Gastrocnemius medialis (tissue), 4 donors: Measurements from ENCODE around the gene PHB1. TPM values are rescaled to one million over a fixed set of nuclear protein-coding genes. Genes with fewer than 3 reads are reported as not detected.

Experiments used
- ATAC-seq, 2 donors: fragments of 150-250 bp; one replicate each; pipeline ENCODE4 v1.9.1; 2016
- DNase-seq, 2 donors: peaks; one replicate each; pipeline ENCODE4 v3.0.0-alpha.2; 2019
- H3K27ac ChIP-seq, 4 donors: fragments of 200-600 bp; sonication (generic); 1 replicate in 1 of 4; 2 replicates in 3 of 4; pipeline ENCODE4 v1.5.1; 2016 to 2018; ENCODE audit warnings: mild to moderate bottlenecking in 2 of 4, moderate library complexity in 1 of 4
- H3K27me3 ChIP-seq, 3 donors: fragments of 200-600 bp; sonication (generic) in 2 of 3; 1 replicate in 1 of 3; 2 replicates in 2 of 3; pipeline versions ENCODE4 v1.5.1 to v1.6.0; 2016 to 2019; ENCODE audit warnings: mild to moderate bottlenecking in 1 of 3, moderate library complexity in 1 of 3
- H3K36me3 ChIP-seq, 2 donors: fragments of 200-600 bp; sonication (generic) in 1 of 2; one replicate each; pipeline ENCODE4 v1.5.1; 2017 to 2018
- H3K4me1 ChIP-seq, 2 donors: fragments of 200-600 bp; sonication (generic) in 1 of 2; one replicate each; pipeline ENCODE4 v1.5.1; 2016 to 2017; ENCODE audit warnings: mild to moderate bottlenecking in 2 of 2
- H3K4me3 ChIP-seq, 4 donors: fragments of 200-600 bp; sonication (generic) in 3 of 4; 1 replicate in 1 of 4; 2 replicates in 3 of 4; pipeline ENCODE4 v1.5.1; 2016 to 2019; ENCODE audit warnings: mild to moderate bottlenecking in 2 of 4
- H3K9me3 ChIP-seq, 3 donors: fragments of 200-600 bp; sonication (generic) in 2 of 3; 1 replicate in 1 of 3; 2 replicates in 2 of 3; pipeline ENCODE4 v1.5.1; 2016 to 2019
- POLR2A ChIP-seq, 2 donors: fragments of 450-650 bp; IDR thresholded peaks; one replicate each; pipeline ENCODE4 v1.6.1; 2017; ENCODE audit warnings: antibody characterized with exemption in 2 of 2, mild to moderate bottlenecking in 2 of 2, moderate library complexity in 2 of 2
- in situ Hi-C, 4 donors: fragments of 200-750 bp; cut with MboI; loops; one replicate each; pipeline versions ENCODE4 v1.15.0 to v1.8.0; 2017; ENCODE audit warnings: low sequenced_read_pairs in 4 of 4
- intact Hi-C: fragments of 100-400 bp; cut with DNase I; formaldehyde crosslinking; loops from one replicate; pipeline ENCODE4 v1.15.1; 2023; ENCODE audit warnings: low total_unique reads
- total RNA-seq, 4 donors: library from RNA; depleted of rRNA; stranded (reverse); fragments of >200 nt; gene quantifications; one replicate each; pipeline versions ENCODE4 v1.1.0 to v1.2.3, GENCODE V29; 2016
- TF ChIP-seq, protein P1 (sequence below), 5 experiments: fragments of 450-650 bp in 3 of 5; fragments of 200-600 bp in 2 of 5; sonication (generic) in 2 of 5; IDR thresholded peaks in 4 of 5; conservative IDR thresholded peaks in 1 of 5; 1 replicate in 4 of 5; 2 replicates in 1 of 5; pipeline ENCODE4 v1.5.1; 2016 to 2019; ENCODE audit warnings: antibody characterized with exemption in 5 of 5, mild to moderate bottlenecking in 3 of 5, moderate library complexity in 3 of 5

The PHB1 gene
- total RNA-seq, 4 donors from 2014 or later = 102 to 137 (median 116) TPM

- TF ChIP-seq POLR2A (IDR thresholded peaks at IDR 0.05) = no peak
- TF ChIP-seq, protein P1, sequence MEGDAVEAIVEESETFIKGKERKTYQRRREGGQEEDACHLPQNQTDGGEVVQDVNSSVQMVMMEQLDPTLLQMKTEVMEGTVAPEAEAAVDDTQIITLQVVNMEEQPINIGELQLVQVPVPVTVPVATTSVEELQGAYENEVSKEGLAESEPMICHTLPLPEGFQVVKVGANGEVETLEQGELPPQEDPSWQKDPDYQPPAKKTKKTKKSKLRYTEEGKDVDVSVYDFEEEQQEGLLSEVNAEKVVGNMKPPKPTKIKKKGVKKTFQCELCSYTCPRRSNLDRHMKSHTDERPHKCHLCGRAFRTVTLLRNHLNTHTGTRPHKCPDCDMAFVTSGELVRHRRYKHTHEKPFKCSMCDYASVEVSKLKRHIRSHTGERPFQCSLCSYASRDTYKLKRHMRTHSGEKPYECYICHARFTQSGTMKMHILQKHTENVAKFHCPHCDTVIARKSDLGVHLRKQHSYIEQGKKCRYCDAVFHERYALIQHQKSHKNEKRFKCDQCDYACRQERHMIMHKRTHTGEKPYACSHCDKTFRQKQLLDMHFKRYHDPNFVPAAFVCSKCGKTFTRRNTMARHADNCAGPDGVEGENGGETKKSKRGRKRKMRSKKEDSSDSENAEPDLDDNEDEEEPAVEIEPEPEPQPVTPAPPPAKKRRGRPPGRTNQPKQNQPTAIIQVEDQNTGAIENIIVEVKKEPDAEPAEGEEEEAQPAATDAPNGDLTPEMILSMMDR (IDR thresholded peaks at IDR 0.05 in 4 of 5, conservative IDR thresholded peaks at IDR 0.05 in 1 of 5) = no peak
- DNase-seq = no peak
- H3K9me3 ChIP-seq = no peaks in the 10 kb centered on the region
- intact Hi-C loops (no loop called here), in situ Hi-C loops (no loop called here)
- no peak for ATAC-seq
- no peak overlapping the region for H3K27ac ChIP-seq
- H3K4me1 ChIP-seq = no peaks in the 10 kb centered on the region
- H3K36me3 ChIP-seq = no peaks in the 10 kb centered on the region
- H3K27me3 ChIP-seq = no peaks in the 10 kb centered on the region
- no peak overlapping the region for H3K4me3 ChIP-seq
These were observed 39.4 kb upstream of the PHB1 start for GRCh38 chr17:49454050-49454449.

- Histone ChIP-seq H3K36me3 (no peaks in the 10 kb centered on the region), H3K4me3 (no peak overlapping the region), H3K27ac (no peak overlapping the region), H3K27me3 (no peaks in the 10 kb centered on the region), H3K4me1 (no peaks in the 10 kb centered on the region), H3K9me3 (no peaks in the 10 kb centered on the region)
- ATAC-seq (no peak), DNase-seq (no peak)
- intact Hi-C loops = no loop called here
- in situ Hi-C loops = no loop called here
- no peak for TF ChIP-seq POLR2A (IDR thresholded peaks at IDR 0.05)
- TF ChIP-seq, protein P1 (IDR thresholded peaks at IDR 0.05 in 4 of 5, conservative IDR thresholded peaks at IDR 0.05 in 1 of 5) = no peak
These were observed 38.0 kb upstream of the PHB1 start for GRCh38 chr17:49452661-49453060.

- ATAC-seq = no peak
- no peaks in the 10 kb centered on the region for H3K9me3 ChIP-seq
These were observed 37.5 kb upstream of the PHB1 start for GRCh38 chr17:49452201-49452600.

DNA sequence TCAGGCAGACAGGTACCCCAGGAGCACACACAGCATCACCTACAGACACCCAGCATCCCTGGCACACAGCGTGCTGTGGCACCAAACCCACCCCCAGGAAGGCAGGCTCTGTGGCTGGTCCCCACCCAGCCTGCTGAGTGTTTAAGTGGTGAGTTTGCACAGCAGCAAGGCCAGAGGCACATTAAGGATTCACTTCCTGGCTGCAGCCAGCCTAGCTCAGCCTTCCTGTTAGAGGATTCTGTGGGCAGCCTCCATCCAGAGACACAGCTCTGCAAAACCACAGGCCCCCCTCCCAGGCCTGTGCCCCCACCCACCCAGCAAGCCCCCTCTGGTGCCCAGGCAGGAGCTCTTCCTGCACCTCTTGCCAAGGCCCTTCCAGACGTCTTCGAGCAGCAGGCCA, 36.1 kb upstream of the PHB1 start:
- no peak for ATAC-seq

More at GRCh38 chr17:49452201-49452600, 37.5 kb upstream of the PHB1 start:
- in situ Hi-C loops (no loop called here), intact Hi-C loops (no loop called here)
- no peaks in the 10 kb centered on the region for H3K36me3 ChIP-seq
- no peak overlapping the region for H3K27ac ChIP-seq
- no peak overlapping the region for H3K4me3 ChIP-seq
- TF ChIP-seq, protein P1 (IDR thresholded peaks at IDR 0.05 in 4 of 5, conservative IDR thresholded peaks at IDR 0.05 in 1 of 5) = no peak
- TF ChIP-seq POLR2A (IDR thresholded peaks at IDR 0.05) = no peak
- H3K4me1 ChIP-seq = no peaks in the 10 kb centered on the region
- H3K27me3 ChIP-seq = no peaks in the 10 kb centered on the region
- no peak for DNase-seq

More for the DNA sequence above, 36.1 kb upstream of the PHB1 start:
- no peaks in the 10 kb centered on the region for H3K4me1 ChIP-seq
- H3K27ac ChIP-seq = no peak overlapping the region
- no peak overlapping the region for H3K4me3 ChIP-seq
- in situ Hi-C loops = no loop called here
- H3K27me3 ChIP-seq = no peaks in the 10 kb centered on the region
- intact Hi-C loops = no loop called here
- H3K9me3 ChIP-seq = no peaks in the 10 kb centered on the region
- H3K36me3 ChIP-seq = no peaks in the 10 kb centered on the region
- no peak for TF ChIP-seq POLR2A (IDR thresholded peaks at IDR 0.05)
- TF ChIP-seq, protein P1 (IDR thresholded peaks at IDR 0.05 in 4 of 5, conservative IDR thresholded peaks at IDR 0.05 in 1 of 5) = no peak
- no peak for DNase-seq
